Muscle of leg (tissue), 11 donors: Measurements from ENCODE around the gene LONRF2. TPM values are rescaled to one million over a fixed set of nuclear protein-coding genes. Genes with fewer than 3 reads are reported as not detected.
A peak's percentile ranks its signal among the peaks of the same experiment; 100 is the strongest.
"Not testable (repeated sequence)": the region's sequence is repeated elsewhere in the genome, so short reads cannot be mapped to it uniquely, and the experiment has no call there.

ENCODE experiments used
- DNase-seq: peaks from one replicate; pipeline ENCODE4 v3.0.0; 2013
- H3K27ac ChIP-seq: one replicate; pipeline ENCODE4 v1.5.1; 2013; ENCODE audit warnings: mild to moderate bottlenecking, low read length, control low read depth
- H3K27me3 ChIP-seq: one replicate; pipeline ENCODE4 v1.6.1; 2013; ENCODE audit warnings: low read length; ENCODE audit not compliant: control insufficient read depth, insufficient read depth
- H3K36me3 ChIP-seq: one replicate; pipeline ENCODE4 v1.6.1; 2013; ENCODE audit warnings: low read length; ENCODE audit not compliant: control insufficient read depth, insufficient read depth
- H3K4me1 ChIP-seq: one replicate; pipeline ENCODE4 v1.6.1; 2013; ENCODE audit warnings: low read length; ENCODE audit not compliant: control insufficient read depth, insufficient read depth
- H3K4me3 ChIP-seq: one replicate; pipeline ENCODE4 v1.5.1; 2013; ENCODE audit warnings: low read length, control low read depth
- H3K9me3 ChIP-seq: replicated peaks from 2 replicates; pipeline ENCODE4 v1.6.1; 2013; ENCODE audit warnings: low read depth, low read length; ENCODE audit not compliant: control insufficient read depth
- WGBS: methylation state at CpG from one replicate; pipeline ENCODE4 v1.1.5; 2013; ENCODE audit warnings: missing lambda C conversion rate; ENCODE audit not compliant: insufficient coverage; 5-methylcytosine and 5-hydroxymethylcytosine counted together
- polyA plus RNA-seq, 8 donors: library from polyadenylated mRNA; unstranded; fragments of 120-200 nt; gene quantifications; one replicate each; pipeline versions ENCODE4 v1.2.1 to v1.2.3, GENCODE V29; 2013; ENCODE audit warnings: inconsistent platforms in 1 of 8, low replicate concordance in 1 of 8; ENCODE audit not compliant: insufficient read length in 8 of 8, insufficient read depth in 1 of 8
- total RNA-seq: library from RNA; stranded (reverse); fragments of 120-200 nt; gene quantifications from one replicate; pipeline ENCODE4 v1.2.4, GENCODE V29; 2013

LONRF2 gene
- total and polyA plus RNA-seq, 9 donors: 0.22 to 1.5 (median 0.63) TPM

DNA sequence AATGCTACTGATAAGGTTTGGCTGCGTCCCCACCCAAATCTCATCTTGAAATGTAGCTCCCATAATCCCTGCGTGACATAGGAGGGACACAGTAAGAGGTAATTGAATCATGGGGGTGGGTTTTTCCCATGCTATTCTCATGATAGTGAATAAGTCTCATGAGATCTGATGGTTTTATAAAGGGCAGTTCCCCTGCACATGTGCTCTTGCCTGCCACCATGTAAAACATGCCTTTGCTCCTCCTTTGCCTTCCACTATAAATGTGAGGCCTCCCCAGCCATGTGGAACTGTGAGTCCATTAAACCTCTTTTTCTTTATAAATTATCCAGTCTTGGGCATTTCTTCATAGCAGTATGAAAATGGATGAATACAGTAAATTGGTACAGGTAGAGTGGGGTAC lies 20.2 kb upstream of the LONRF2 start:
- not testable (repeated sequence) for H3K36me3 ChIP-seq, H3K9me3 ChIP-seq, H3K4me1 ChIP-seq, H3K27ac ChIP-seq, DNase-seq, H3K27me3 ChIP-seq, H3K4me3 ChIP-seq
- no CpG with 5 or more reads among the region's 2 CpGs for WGBS

DNA sequence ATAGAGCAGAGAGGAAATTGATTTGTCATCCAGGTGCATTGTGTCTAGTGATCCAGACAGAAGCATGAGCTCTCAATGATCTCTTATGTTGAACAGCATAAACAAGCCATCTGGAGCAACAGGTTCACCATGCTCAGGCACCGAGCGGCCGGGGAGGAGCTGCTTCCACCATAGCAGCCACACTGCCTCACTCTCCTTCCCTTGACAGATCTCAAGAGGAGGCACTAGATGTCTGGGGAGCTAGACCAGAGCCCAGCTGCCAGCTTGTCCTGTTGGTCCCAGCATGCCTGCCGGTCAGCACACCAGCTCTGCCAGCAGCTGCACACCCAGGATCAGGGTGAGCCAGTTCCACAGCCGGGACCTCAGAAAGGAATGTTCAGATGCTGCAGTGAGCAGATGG lies 17.5 kb upstream of the LONRF2 start:
- Histone ChIP-seq H3K9me3 (no peaks in the 10 kb centered on the region), H3K4me3 (no peak overlapping the region), H3K4me1 (no peaks in the 10 kb centered on the region), H3K27ac (no peak overlapping the region), H3K36me3 (no peaks in the 10 kb centered on the region), H3K27me3 (peaks cover 6% of the 10 kb centered on the region)
- WGBS: 81% methylated on average over 4 of the region's 5 CpGs
- DNase-seq: no peak

DNA sequence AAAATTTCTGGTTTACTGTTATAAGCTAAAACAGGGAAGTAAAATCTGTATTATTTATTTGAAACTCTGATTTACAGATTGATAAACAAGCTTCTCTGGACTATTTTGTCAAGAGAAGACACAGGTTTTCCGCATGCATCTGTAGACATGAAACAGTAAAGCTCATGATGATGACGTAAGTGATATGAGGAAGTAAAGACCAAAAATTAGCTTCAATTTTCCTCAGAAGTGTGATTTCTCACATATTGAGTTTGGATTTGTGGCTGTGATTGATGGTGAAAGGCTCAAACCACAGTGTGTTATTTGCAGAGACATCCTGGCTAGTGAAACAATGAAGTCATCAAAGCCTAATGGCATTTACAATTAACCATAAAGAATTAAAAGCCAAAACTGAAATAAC lies 12.6 kb upstream of the LONRF2 start:
- DNase-seq: no peak
- Histone ChIP-seq H3K4me1 (no peaks in the 10 kb centered on the region), H3K27me3 (peaks cover 7% of the 10 kb centered on the region), H3K36me3 (no peaks in the 10 kb centered on the region), H3K4me3 (no peak overlapping the region), H3K9me3 (no peaks in the 10 kb centered on the region), H3K27ac (no peak overlapping the region)
- WGBS: 87% methylated on average over 2 of the region's 2 CpGs

DNA sequence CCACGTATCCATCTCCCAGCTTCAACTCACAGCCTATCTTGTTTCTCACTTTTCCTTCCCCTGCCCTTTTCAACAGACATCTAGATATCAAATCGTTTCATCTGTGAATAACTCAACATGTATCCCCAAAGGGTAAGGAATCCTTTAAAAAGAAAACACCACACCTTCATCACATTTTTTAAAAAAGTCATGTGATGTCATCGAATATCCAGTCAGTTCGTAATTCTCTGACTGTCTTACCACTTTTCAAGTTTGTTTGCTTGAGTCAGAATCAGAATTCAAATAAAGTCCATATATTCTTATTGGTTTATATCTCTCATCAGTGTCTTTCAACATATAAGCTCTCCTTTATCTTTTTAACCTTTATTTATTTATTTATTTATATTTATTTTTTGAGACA lies 5.4 kb upstream of the LONRF2 start:
- Histone ChIP-seq H3K27me3 (peaks cover 21% of the 10 kb centered on the region), H3K27ac (no peak overlapping the region), H3K4me1 (no peaks in the 10 kb centered on the region), H3K4me3 (no peak overlapping the region), H3K9me3 (no peaks in the 10 kb centered on the region), H3K36me3 (no peaks in the 10 kb centered on the region)
- no peak for DNase-seq
- 80% methylated on average over 1 of the region's 4 CpGs for WGBS

DNA sequence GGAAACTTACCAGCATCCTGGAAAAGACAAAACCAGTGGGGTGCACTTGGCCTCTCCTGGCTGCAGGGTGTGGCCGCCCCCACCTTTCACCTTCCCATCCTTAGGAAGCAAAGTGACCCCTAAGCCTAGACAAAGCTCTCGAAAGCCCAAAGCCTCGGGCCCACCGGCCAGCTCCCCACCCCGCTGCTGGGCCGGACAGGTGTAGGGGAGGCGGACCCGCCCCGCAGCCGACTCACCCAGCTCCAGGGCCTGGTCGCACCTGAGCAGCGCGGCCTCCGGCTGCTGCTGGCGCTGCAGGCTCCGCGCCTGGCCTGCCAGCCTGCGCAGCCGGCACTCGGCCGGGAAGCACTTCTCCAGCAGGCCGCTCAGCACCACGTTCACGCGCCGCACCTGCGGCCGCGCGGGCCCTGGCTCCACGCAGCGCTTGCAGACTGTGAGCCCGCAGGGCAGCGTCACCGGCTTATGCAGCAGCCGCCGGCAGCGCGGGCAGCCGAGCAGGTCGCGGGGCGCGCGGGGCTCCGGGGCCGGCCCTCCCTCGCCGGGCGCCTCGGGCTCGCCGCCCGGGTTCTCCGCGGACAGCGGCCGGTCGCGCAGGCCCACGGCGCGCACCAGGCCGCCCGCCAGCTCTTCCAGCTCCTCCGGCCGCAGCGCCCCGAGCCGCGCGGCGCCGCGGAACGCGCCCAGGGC lies 979 bp downstream of the LONRF2 start:
- peak; percentile 59 for DNase-seq
- H3K27me3 ChIP-seq: peaks cover 33% of the 10 kb centered on the region
- under 1% methylated on average over 75 of the region's 77 CpGs for WGBS
- no peak overlapping the region for H3K4me3 ChIP-seq
- peaks cover 8% of the 10 kb centered on the region for H3K4me1 ChIP-seq
- H3K36me3 ChIP-seq: no peaks in the 10 kb centered on the region
- H3K27ac ChIP-seq: no peak overlapping the region
- H3K9me3 ChIP-seq: peaks cover 10% of the 10 kb centered on the region

DNA sequence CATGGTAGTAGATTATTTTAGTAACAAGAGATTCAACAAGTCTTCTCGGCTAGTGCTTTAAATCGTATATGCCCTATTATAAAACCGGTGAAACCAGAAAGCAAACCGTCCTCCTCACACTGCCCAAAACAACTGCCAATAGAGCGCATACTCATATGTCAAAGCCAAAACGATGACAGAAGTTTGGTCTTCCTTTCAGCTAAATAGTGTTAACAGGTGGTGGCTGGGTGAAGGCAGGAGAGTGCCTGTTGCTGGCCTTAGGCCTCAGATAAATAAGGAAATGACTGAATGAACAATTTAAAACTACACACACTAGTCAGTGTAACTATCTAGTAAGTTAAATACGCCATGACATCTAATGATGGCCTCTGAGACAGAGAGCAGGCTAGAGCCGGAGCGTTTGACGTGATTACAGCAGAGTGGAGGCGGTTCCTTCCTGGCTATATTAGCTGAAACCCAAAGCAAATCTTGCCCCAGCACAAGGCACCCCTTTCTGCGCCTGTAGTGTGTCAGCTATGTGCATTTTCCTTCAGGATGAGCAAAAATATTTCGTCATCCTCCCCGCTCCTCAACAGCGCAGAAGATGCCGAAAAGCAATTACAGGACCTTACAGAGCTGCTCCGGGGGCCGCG lies 1.6 kb downstream of the LONRF2 start:
- 25% methylated on average over 13 of the region's 19 CpGs for WGBS
- no peak overlapping the region for H3K4me3 ChIP-seq
- DNase-seq: peak; percentile 26
- peaks cover 10% of the 10 kb centered on the region for H3K9me3 ChIP-seq
- no peaks in the 10 kb centered on the region for H3K36me3 ChIP-seq
- H3K27me3 ChIP-seq: peaks cover 28% of the 10 kb centered on the region
- peaks cover 8% of the 10 kb centered on the region for H3K4me1 ChIP-seq
- H3K27ac ChIP-seq: no peak overlapping the region

DNA sequence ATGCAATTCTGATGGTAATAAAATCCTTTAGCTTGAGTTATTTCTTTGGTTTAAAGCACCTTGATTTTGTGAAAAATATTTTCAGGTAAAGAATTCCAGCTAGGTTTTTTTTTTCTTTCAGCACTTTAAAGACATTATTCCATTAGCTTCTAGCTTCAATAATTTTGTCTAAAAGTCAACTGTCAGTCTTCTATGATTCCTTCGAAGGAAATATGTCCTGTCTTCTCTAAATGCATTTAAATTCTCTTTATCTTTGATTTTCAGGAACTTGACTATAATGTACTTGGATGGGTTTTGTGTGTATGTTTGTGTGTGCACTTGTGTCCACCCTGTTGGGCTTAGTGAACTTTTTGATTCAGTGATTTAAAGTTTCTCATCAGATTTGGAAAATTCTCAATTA lies 4.7 kb downstream of the LONRF2 start:
- no peak for DNase-seq
- Histone ChIP-seq H3K36me3 (no peaks in the 10 kb centered on the region), H3K9me3 (peaks cover 10% of the 10 kb centered on the region), H3K27me3 (peaks cover 15% of the 10 kb centered on the region), H3K4me1 (peaks cover 8% of the 10 kb centered on the region), H3K27ac (no peak overlapping the region), H3K4me3 (no peak overlapping the region)
- WGBS: no CpG with 5 or more reads among the region's 1 CpG

DNA sequence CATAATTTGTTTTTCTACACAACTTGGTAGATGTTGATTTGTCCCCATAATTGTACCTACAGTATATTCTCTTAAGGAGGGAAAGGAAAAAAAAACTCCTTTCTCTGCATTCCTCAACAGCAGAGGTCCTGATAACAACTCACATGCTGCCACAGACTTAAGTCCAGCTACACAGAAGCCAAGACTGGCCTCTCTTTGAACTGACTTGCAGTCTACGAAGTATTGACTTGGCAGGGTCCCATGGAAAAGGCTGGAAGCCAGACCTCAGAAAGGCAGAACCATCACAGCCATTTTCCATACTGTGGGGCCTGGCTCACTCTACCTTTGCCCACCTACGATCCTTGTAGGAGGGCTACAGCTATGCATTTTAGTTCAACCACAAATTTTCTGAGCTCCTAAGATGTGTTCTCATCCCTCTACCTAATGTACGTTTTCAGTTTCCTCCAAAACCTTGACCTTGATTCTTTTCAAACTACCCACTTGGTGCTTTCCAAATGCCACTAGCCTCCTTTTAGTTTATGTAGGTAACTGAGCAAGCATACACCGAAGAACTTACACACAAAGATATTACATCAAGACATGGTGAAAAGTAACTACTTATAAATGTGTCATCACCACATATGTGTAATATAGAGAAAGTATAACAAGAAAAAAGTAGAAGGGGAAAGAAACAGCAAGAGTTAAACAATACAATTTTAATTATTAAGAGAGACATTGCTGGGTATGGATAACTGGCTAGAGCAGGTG lies 12.2 kb downstream of the LONRF2 start:
- no peak overlapping the region for H3K27ac ChIP-seq
- no peaks in the 10 kb centered on the region for H3K9me3 ChIP-seq
- no peak for DNase-seq
- no peaks in the 10 kb centered on the region for H3K27me3 ChIP-seq
- H3K36me3 ChIP-seq: no peaks in the 10 kb centered on the region
- H3K4me3 ChIP-seq: no peak overlapping the region
- 58% methylated on average over 2 of the region's 4 CpGs for WGBS
- H3K4me1 ChIP-seq: no peaks in the 10 kb centered on the region

DNA sequence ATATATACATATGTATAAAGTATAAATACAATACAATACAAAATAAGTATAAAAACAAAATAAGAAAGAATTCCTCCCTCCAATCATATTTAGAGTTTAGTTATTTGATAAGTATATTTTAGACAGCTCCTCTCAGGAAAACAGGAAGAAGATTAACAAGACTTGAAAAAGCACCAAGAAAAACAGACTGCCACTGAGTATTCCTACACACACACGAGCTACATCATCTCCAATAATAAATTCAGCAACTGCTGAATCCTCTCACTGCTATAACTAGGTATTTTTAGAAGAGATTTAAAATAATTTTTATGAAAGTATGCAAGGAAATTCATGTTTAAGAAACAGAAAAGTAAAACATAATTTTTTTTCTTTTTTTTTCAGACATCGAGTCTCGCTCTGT lies 13.0 kb downstream of the LONRF2 start:
- Histone ChIP-seq H3K27ac (no peak overlapping the region), H3K4me1 (no peaks in the 10 kb centered on the region), H3K36me3 (no peaks in the 10 kb centered on the region), H3K4me3 (no peak overlapping the region), H3K9me3 (no peaks in the 10 kb centered on the region), H3K27me3 (no peaks in the 10 kb centered on the region)
- no CpG with 5 or more reads among the region's 3 CpGs for WGBS
- DNase-seq: no peak

DNA sequence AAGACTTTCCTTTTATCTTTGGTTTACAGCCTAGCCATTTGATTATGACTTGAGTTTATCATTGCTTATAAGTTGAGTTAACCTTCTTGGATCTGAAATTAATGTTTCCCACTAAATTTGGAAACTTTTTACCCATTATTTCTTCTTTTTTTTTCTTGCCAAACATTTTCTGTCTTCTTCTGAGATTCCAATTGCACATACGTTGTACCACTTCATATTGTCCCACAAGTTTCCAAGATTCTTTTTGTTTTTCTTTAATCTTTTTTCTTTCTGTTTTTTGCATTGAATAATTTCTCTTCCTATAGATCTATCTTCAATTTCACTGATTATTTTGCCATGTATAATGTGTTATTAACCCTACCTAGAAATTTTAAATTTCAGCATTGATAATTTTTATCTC lies 18.6 kb downstream of the LONRF2 start:
- Histone ChIP-seq H3K4me3 (no peak overlapping the region), H3K27me3 (no peaks in the 10 kb centered on the region), H3K4me1 (no peaks in the 10 kb centered on the region), H3K9me3 (no peaks in the 10 kb centered on the region), H3K36me3 (no peaks in the 10 kb centered on the region), H3K27ac (no peak overlapping the region)
- no peak for DNase-seq
- no CpG with 5 or more reads among the region's 1 CpG for WGBS
